Stomach (tissue), 9 donors: Measurements from ENCODE around the gene ITM2B. TPM values are rescaled to one million over a fixed set of nuclear protein-coding genes. Genes with fewer than 3 reads are reported as not detected.

ENCODE experiments used
- DNase-seq, 2 donors: peaks; one replicate each; pipeline versions ENCODE4 v3.0.0 to v3.0.0-alpha.2; 2013 to 2019
- H3K27ac ChIP-seq, 5 donors: fragments of 200-600 bp in 4 of 5; sonication (generic) in 4 of 5; one replicate each; pipeline ENCODE4 v1.5.1; 2013 to 2019; ENCODE audit warnings: mild to moderate bottlenecking in 1 of 5, moderate library complexity in 1 of 5
- H3K27me3 ChIP-seq, 3 donors: fragments of 200-600 bp; sonication (generic); one replicate each; pipeline ENCODE4 v1.5.1; 2017 to 2019; ENCODE audit warnings: mixed run types in 1 of 3
- H3K36me3 ChIP-seq, 4 donors: fragments of 200-600 bp; sonication (generic); 1 replicate in 3 of 4; 2 replicates in 1 of 4; pipeline ENCODE4 v1.5.1; 2016 to 2019
- H3K4me1 ChIP-seq, 4 donors: fragments of 200-600 bp; sonication (generic); one replicate each; pipeline ENCODE4 v1.5.1; 2016 to 2019
- H3K4me3 ChIP-seq, 4 donors: fragments of 200-600 bp; sonication (generic) in 3 of 4; one replicate each; pipeline ENCODE4 v1.5.1; 2016 to 2019; ENCODE audit warnings: mild to moderate bottlenecking in 1 of 4
- H3K9me3 ChIP-seq, 4 donors: fragments of 200-600 bp; sonication (generic); one replicate each; pipeline ENCODE4 v1.5.1; 2016 to 2019
- CTCF ChIP-seq, 7 experiments: fragments of 450-650 bp in 4 of 7; fragments of 200-600 bp in 3 of 7; sonication (generic) in 3 of 7; IDR thresholded peaks; one replicate each; pipeline ENCODE4 v1.5.1; 2016 to 2019; ENCODE audit warnings: antibody characterized with exemption in 7 of 7, control low read depth in 2 of 7, mild to moderate bottlenecking in 1 of 7
- EP300 ChIP-seq: sonication (generic); formaldehyde crosslinking; IDR thresholded peaks from one replicate; pipeline ENCODE4 v1.6.1; 2017; ENCODE audit warnings: antibody characterized with exemption
- POLR2A ChIP-seq, 4 donors: fragments of 450-650 bp; IDR thresholded peaks; one replicate each; pipeline ENCODE4 v1.6.1; 2016; ENCODE audit warnings: antibody characterized with exemption in 4 of 4, control low read depth in 2 of 4, mild to moderate bottlenecking in 1 of 4, moderate library complexity in 1 of 4
- POLR2AphosphoS5 ChIP-seq, 3 donors: sonication (generic); formaldehyde crosslinking; IDR thresholded peaks; one replicate each; pipeline ENCODE4 v1.6.1; 2016; ENCODE audit warnings: antibody characterized with exemption in 3 of 3
- WGBS, 5 donors: extraction: QIAGEN DNeasy Blood & Tissue Kit in 3 of 5; methylation state at CpG; one replicate each; pipeline versions ENCODE4 v1.1.5 to v1.1.7; 2013 to 2018; 5-methylcytosine and 5-hydroxymethylcytosine counted together
- intact Hi-C: fragments of 100-400 bp; cut with DNase I; formaldehyde crosslinking; loops from one replicate; pipeline ENCODE4 v1.15.1; 2023; ENCODE audit warnings: low total_unique reads
- polyA plus RNA-seq, 3 donors: library from polyadenylated mRNA; stranded (reverse); fragments of 200-250 nt; gene quantifications; one replicate each; pipeline ENCODE4 v1.2.3, GENCODE V29; 2013
- total RNA-seq, 5 donors: library from RNA; depleted of rRNA; stranded (reverse); fragments of >200 nt; gene quantifications; one replicate each; pipeline versions ENCODE4 v1.1.0 to v1.2.3, GENCODE V29; 2014 to 2016
- donor health status: healthy with polysubstance abuse.
- donor health status: Bipolar disorder and iron deficiency.
- donor health status: healthy.

ITM2B gene
- total and polyA plus RNA-seq, 8 donors, result 113 to 419 (median 282) TPM

GRCh38 chr13:48303359-48304142 is 70.5 kb downstream of the ITM2B start, which contains the start of gene RB1:
Gene RB1, plus strand, starts transcription at chr13:48303751. Its CDS starts 162 bp downstream, at chr13:48303913.
- peak within 1 kb of the TSS; percentile 98 to 99 (median 99) for H3K27ac ChIP-seq
- peak; percentile 92 to 97 for DNase-seq
- TF ChIP-seq POLR2AphosphoS5 (IDR thresholded peaks at IDR 0.05), result peak; percentile 96 to 99 (median 98)
- peak in 2 of 4 donors; percentile 86 to 95 for TF ChIP-seq POLR2A (IDR thresholded peaks at IDR 0.05)
- no peak for TF ChIP-seq CTCF (IDR thresholded peaks at IDR 0.05)
- no peak for TF ChIP-seq EP300
- peaks cover 0 to 12% (median 10%) of the 10 kb centered on the region in 4 donors for H3K36me3 ChIP-seq
- WGBS, 5 donors, result 0 to 1% (median 0%) methylated on average over 20 to 96 of the region's 96 CpGs
- peak within 1 kb of the TSS; percentile 77 to 98 (median 90) for H3K4me3 ChIP-seq
- H3K9me3 ChIP-seq, result no peaks in the 10 kb centered on the region
- H3K27me3 ChIP-seq, result no peaks in the 10 kb centered on the region
- H3K4me1 ChIP-seq, result peaks cover 17 to 42% (median 28%) of the 10 kb centered on the region in 4 donors
- intact Hi-C loops, result no loop called here

- H3K4me3 ChIP-seq, result peak overlapping the region; percentile 77 to 98 (median 90)
- H3K36me3 ChIP-seq, result peaks cover 0 to 19% (median 14%) of the 10 kb centered on the region in 4 donors
- no peaks in the 10 kb centered on the region for H3K27me3 ChIP-seq
- intact Hi-C loops, result no loop called here
- peak; percentile 34 to 79 for DNase-seq
- 0 to 2% (median 1%) methylated on average over 27 to 36 of the region's 36 CpGs for WGBS, 5 donors
- peaks cover 17 to 47% (median 29%) of the 10 kb centered on the region in 4 donors for H3K4me1 ChIP-seq
- H3K9me3 ChIP-seq, result no peaks in the 10 kb centered on the region
- TF ChIP-seq EP300 (no peak), POLR2AphosphoS5 (IDR thresholded peaks at IDR 0.05) (no peak), POLR2A (IDR thresholded peaks at IDR 0.05) (no peak), CTCF (IDR thresholded peaks at IDR 0.05) (no peak)
- H3K27ac ChIP-seq, result peak overlapping the region; percentile 98 to 99 (median 99)
These were observed 71.3 kb downstream of the ITM2B start for GRCh38 chr13:48304143-48304876.

GRCh38 chr13:48311223-48311622 is 78.2 kb downstream of the ITM2B start:
- 86 to 98% (median 94%) methylated on average over 1 of the region's 1 CpG for WGBS, 5 donors
- no peak for DNase-seq
- no peaks in the 10 kb centered on the region for H3K27me3 ChIP-seq
- H3K4me3 ChIP-seq, result no peak overlapping the region
- no peaks in the 10 kb centered on the region for H3K9me3 ChIP-seq
- peaks cover 3 to 29% (median 15%) of the 10 kb centered on the region in 4 donors for H3K4me1 ChIP-seq
- intact Hi-C loops, result no loop called here
- TF ChIP-seq CTCF (IDR thresholded peaks at IDR 0.05) (no peak), EP300 (no peak)
- H3K36me3 ChIP-seq, result peaks cover 0 to 29% (median 23%) of the 10 kb centered on the region in 4 donors
- no peak overlapping the region for H3K27ac ChIP-seq

- Histone ChIP-seq H3K4me1 (peaks cover 0 to 10% (median 3%) of the 10 kb centered on the region in 4 donors), H3K27me3 (no peaks in the 10 kb centered on the region), H3K4me3 (no peak overlapping the region), H3K36me3 (peaks cover 4 to 54% (median 36%) of the 10 kb centered on the region in 4 donors), H3K9me3 (no peaks in the 10 kb centered on the region), H3K27ac (no peak overlapping the region)
- intact Hi-C loops, result no loop called here
- WGBS, 5 donors, result 87 to 90% (median 88%) methylated on average over 17 of the region's 17 CpGs
- TF ChIP-seq EP300 (no peak), POLR2AphosphoS5 (IDR thresholded peaks at IDR 0.05) (no peak), CTCF (IDR thresholded peaks at IDR 0.05) (no peak), POLR2A (IDR thresholded peaks at IDR 0.05) (no peak)
- DNase-seq, result no peak
These were observed 83.1 kb downstream of the ITM2B start for GRCh38 chr13:48315969-48316650.
